ENCODE measurements around the gene OPCML. TPM values are rescaled to one million over a fixed set of nuclear protein-coding genes. Genes with fewer than 3 reads are reported as not detected.

OPCML gene
- total RNA-seq, 1 donor = not detected

DNA sequence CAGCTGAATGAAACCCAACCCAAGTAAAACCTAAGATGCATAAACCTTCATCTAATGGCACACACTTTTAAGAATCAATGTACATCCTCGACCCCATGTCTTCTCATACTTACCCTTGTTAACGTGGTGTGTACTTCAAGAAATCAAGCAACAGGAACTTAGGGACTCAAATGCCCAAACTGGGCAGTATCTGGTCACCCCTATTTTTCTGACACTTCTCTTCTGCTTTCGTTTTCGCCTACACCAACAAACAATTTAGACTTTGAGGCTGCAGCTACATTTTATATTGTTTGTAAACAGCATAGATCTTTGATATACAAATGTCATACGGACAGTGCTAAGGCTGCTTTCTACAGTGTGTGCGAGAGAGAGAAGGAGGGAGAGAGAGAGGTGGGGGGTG, 1117.8 kb downstream of the OPCML start:
- TF ChIP-seq, protein P1, sequence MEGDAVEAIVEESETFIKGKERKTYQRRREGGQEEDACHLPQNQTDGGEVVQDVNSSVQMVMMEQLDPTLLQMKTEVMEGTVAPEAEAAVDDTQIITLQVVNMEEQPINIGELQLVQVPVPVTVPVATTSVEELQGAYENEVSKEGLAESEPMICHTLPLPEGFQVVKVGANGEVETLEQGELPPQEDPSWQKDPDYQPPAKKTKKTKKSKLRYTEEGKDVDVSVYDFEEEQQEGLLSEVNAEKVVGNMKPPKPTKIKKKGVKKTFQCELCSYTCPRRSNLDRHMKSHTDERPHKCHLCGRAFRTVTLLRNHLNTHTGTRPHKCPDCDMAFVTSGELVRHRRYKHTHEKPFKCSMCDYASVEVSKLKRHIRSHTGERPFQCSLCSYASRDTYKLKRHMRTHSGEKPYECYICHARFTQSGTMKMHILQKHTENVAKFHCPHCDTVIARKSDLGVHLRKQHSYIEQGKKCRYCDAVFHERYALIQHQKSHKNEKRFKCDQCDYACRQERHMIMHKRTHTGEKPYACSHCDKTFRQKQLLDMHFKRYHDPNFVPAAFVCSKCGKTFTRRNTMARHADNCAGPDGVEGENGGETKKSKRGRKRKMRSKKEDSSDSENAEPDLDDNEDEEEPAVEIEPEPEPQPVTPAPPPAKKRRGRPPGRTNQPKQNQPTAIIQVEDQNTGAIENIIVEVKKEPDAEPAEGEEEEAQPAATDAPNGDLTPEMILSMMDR (IDR thresholded peaks at IDR 0.05; ENCODE audit: insufficient read depth, low read depth, low read length) = no peak
- no peak overlapping the region for H3K4me3 ChIP-seq (ENCODE audit: low read depth, low read length)
- DNase-seq (ENCODE audit: low read depth) = no peak

DNA sequence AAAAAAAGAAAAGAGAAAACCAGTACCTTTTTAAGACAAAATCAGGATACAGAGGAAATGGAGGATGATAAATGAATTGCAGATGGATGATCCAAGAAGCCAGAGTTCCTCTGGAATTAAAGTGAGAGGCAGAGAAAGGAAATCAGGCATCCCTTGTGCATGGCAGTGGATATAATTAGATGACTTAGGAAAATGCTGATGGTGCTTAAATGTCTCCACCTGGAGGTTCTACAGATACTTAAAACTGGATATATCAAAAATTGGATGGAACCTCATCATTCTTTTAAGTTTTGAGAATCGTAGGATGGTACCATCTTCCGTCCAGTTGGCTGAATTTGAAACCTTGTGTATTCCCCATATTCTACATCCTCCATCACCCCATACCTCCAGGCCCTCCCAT, 1121.9 kb downstream of the OPCML start:
- no peak overlapping the region for H3K4me3 ChIP-seq (ENCODE audit: low read depth, low read length)
- DNase-seq (ENCODE audit: low read depth) = no peak
- TF ChIP-seq, protein P1 (IDR thresholded peaks at IDR 0.05; ENCODE audit: insufficient read depth, low read depth, low read length) = no peak

DNA sequence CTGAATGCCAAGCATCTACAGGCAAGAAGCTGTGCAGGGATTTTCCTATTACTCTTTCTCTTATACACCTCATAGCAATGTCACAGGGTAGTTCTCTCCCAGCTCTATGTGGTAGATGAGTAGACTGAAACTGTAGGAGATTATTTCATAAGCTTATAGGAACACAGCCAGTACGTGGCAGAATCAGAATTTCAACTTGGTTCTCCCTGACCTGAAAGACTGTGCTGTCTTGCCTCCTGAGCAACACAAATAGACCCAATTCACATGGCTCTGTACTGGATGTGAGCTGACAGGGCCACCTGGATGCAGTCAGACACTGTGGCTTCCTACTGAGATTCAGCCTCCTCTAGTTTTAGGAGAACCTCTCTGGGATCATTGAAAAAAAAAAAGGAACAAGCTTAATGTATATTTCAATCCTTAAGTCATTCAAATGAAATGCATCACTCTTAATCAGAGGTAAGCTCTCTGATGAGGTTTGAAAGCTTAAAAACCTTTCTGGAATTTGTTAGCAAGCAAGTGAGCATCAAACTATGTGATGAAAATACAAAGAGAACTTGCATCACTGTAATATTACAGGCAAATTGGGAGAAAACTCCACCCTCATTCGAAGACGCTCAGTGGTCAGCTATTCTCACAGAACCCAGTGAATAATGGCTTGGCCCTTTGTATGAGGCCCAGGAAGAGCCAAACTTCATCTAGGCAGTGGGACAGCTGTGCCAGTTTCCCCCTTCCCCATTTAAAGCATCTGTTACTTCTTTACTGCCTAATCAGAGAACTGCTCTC, 1122.5 kb downstream of the OPCML start:
- TF ChIP-seq, protein P1 (IDR thresholded peaks at IDR 0.05; ENCODE audit: insufficient read depth, low read depth, low read length) = no peak
- no peak overlapping the region for H3K4me3 ChIP-seq (ENCODE audit: low read depth, low read length)
- DNase-seq (ENCODE audit: low read depth) = no peak

DNA sequence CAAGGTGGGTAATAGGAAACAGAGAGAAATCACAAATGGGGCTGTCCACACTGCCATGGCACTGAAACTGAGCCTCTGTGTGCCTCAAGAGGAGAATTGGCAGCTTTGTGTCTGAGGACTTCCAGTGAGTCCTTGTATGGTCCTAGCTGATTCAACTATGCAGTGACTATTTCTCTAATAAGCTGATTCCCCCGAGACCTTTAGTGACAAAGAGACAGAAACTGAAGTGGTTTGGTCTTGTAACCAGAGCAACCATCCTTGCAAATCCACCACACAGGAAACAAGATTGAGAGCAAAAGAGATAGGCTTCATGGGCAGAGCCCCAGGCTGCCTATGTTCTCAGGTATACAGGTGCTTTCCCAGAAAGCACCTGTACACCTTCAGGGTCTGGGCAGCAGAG, 1123.4 kb downstream of the OPCML start:
- no peak overlapping the region for H3K4me3 ChIP-seq (ENCODE audit: low read depth, low read length)
- TF ChIP-seq, protein P1 (IDR thresholded peaks at IDR 0.05; ENCODE audit: insufficient read depth, low read depth, low read length) = no peak
- DNase-seq (ENCODE audit: low read depth) = no peak

DNA sequence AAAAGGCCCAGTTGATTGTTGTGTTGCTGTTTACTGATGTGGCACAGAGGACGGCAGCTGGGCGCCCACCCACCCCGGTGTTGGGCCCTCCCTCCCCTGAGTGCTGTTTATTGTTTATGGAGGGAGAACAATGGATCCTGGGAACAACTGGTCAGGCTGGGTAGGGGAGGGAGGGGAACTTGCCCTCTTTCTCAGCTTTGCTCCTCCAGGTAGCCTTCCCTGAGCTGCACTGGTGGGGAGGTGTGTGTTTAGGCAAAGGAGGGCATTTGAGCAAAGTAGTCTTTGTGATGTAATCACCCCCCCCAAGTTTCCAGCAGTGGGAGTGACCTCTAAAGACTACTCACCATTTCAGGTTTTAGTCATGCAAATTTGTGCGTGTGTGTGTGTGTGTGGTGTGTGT, 1126.6 kb downstream of the OPCML start:
- TF ChIP-seq, protein P1 (IDR thresholded peaks at IDR 0.05; ENCODE audit: insufficient read depth, low read depth, low read length) = no peak
- H3K4me3 ChIP-seq (ENCODE audit: low read depth, low read length) = no peak overlapping the region
- no peak for DNase-seq (ENCODE audit: low read depth)

DNA sequence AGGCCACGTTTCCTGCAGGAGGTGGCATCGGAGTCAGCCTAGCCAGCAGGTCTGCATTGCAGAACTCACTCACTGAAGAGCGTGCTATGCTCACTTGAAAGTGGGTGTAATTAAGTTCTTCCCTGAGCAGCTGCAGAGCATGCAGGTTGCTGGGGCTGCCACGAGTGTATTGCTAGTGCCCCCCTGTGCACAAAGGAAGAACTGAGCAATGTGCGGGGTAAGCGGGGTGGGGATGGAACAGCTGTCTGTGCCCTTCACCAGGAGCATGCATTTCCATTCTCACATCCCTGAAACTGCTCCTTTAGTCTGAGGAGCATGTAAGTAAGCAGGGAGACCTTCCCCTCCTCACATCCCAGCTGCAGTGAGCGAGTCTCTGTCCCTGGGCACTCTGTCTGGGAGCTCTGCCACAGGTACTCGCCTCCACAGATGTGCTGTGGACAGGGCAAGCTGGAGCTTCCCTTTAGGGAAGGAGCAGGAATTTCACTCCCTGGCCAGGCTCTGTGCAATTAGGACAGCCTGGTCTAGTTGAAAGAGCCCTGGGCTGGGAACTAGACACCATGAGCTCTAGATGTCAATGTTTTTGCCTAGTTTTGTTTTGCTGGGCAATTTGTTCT, 1130.1 kb downstream of the OPCML start:
- no peak overlapping the region for H3K4me3 ChIP-seq (ENCODE audit: low read depth, low read length)
- TF ChIP-seq, protein P1 (IDR thresholded peaks at IDR 0.05; ENCODE audit: insufficient read depth, low read depth, low read length) = no peak
- DNase-seq (ENCODE audit: low read depth) = no peak
